ENCODE data around the gene CARS1. TPM values are rescaled to one million over a fixed set of nuclear protein-coding genes. Genes with fewer than 3 reads are reported as not detected.

The CARS1 gene
- polyA plus RNA-seq, 1 of the 3 experiments (the other 2 are of a cell fraction) = 52.1 TPM

GRCh38 chr11:3010521-3011275 lies 46.5 kb downstream of the CARS1 start:
- TF ChIP-seq TCF12 (IDR thresholded peaks at IDR 0.05) (no peak), ELF1 (IDR thresholded peaks at IDR 0.05) (no peak), GATA2 (CRISPR knock-in tag; IDR thresholded peaks at IDR 0.05) (no peak), FOXJ3 (CRISPR knock-in tag; IDR thresholded peaks at IDR 0.05) (no peak), USF1 (IDR thresholded peaks at IDR 0.05; ENCODE audit: borderline replicate concordance, low read depth) (no peak), MXI1 (IDR thresholded peaks at IDR 0.05; ENCODE audit: low read depth, low read length) (no peak), JUND (IDR thresholded peaks at IDR 0.05) (no peak), RAD21 (IDR thresholded peaks at IDR 0.05; ENCODE audit: low read length) (no peak), NRF1 (IDR thresholded peaks at IDR 0.05; ENCODE audit: low read depth, low read length) (no peak), USF2 (IDR thresholded peaks at IDR 0.05; ENCODE audit: borderline replicate concordance, low read depth, low read length) (no peak), FOSL2 (IDR thresholded peaks at IDR 0.05; ENCODE audit: borderline replicate concordance, low read depth) (no peak)
- TF ChIP-seq, protein P1, sequence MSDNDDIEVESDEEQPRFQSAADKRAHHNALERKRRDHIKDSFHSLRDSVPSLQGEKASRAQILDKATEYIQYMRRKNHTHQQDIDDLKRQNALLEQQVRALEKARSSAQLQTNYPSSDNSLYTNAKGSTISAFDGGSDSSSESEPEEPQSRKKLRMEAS (IDR thresholded peaks at IDR 0.05; ENCODE audit: low read depth) = no peak
- TF ChIP-seq, protein P2, sequence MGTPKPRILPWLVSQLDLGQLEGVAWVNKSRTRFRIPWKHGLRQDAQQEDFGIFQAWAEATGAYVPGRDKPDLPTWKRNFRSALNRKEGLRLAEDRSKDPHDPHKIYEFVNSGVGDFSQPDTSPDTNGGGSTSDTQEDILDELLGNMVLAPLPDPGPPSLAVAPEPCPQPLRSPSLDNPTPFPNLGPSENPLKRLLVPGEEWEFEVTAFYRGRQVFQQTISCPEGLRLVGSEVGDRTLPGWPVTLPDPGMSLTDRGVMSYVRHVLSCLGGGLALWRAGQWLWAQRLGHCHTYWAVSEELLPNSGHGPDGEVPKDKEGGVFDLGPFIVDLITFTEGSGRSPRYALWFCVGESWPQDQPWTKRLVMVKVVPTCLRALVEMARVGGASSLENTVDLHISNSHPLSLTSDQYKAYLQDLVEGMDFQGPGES (IDR thresholded peaks at IDR 0.05; ENCODE audit: low read depth, low read length) = no peak
- Histone ChIP-seq H2AFZ (ENCODE audit: low read depth) (no peak overlapping the region), H3K36me3 (replicated peaks in 1 of 2; ENCODE audit: control insufficient read depth in 1 of 2, insufficient read depth in 2 of 2, low read length in 1 of 2) (peaks cover 29 to 64% of the 10 kb centered on the region in 2 experiments), H3K27ac (ENCODE audit: low read depth in 2 of 2, low read length in 1 of 2) (no peak overlapping the region), H4K20me1 (ENCODE audit: insufficient read depth) (no peaks in the 10 kb centered on the region), H3K4me1 (ENCODE audit: control insufficient read depth in 1 of 2, insufficient read depth in 2 of 2, low read depth in 1 of 2, low read length in 1 of 2) (peaks cover 0 to 8% of the 10 kb centered on the region in 2 experiments; a peak in 1 of 4 replicates), H3K9me3 (no peaks in the 10 kb centered on the region), H3K4me2 (no peak overlapping the region), H3K79me2 (ENCODE audit: insufficient read depth) (no peaks in the 10 kb centered on the region), H3K4me3 (ENCODE audit: low read depth in 2 of 2, low read length in 1 of 2) (no peak overlapping the region), H3K9ac (no peak overlapping the region), H3K9me2 (no peaks in the 10 kb centered on the region), H3K27me3 (ENCODE audit: insufficient read depth) (no peaks in the 10 kb centered on the region), H3F3A (replicated peaks; ENCODE audit: insufficient read depth) (no peaks in the 10 kb centered on the region)
- no peak for DNase-seq
- ChIA-PET CTCF (no interaction called here), POLR2A (no interaction called here)
- 88% methylated on average over 11 of the region's 13 CpGs for WGBS (ENCODE audit: low lambda C conversion rate)

- no peak for DNase-seq
- H3K27ac ChIP-seq (ENCODE audit: low read depth in 2 of 2, low read length in 1 of 2) = no peak overlapping the region
- peaks cover 30 to 62% of the 10 kb centered on the region in 2 experiments for H3K36me3 ChIP-seq (replicated peaks in 1 of 2; ENCODE audit: control insufficient read depth in 1 of 2, insufficient read depth in 2 of 2, low read length in 1 of 2)
- no peak overlapping the region for H2AFZ ChIP-seq (ENCODE audit: low read depth)
- H3K9me2 ChIP-seq = no peaks in the 10 kb centered on the region
- 86% methylated on average over 10 of the region's 13 CpGs for WGBS (ENCODE audit: low lambda C conversion rate)
- H3K79me2 ChIP-seq (ENCODE audit: insufficient read depth) = no peaks in the 10 kb centered on the region
- no peak overlapping the region for H3K4me2 ChIP-seq
- H3K9ac ChIP-seq = no peak overlapping the region
- peaks cover 0 to 1% of the 10 kb centered on the region in 2 experiments; a peak in 1 of 4 replicates for H3K4me1 ChIP-seq (ENCODE audit: control insufficient read depth in 1 of 2, insufficient read depth in 2 of 2, low read depth in 1 of 2, low read length in 1 of 2)
- H3K4me3 ChIP-seq (ENCODE audit: low read depth in 2 of 2, low read length in 1 of 2) = no peak overlapping the region
- H3K27me3 ChIP-seq (ENCODE audit: insufficient read depth) = no peaks in the 10 kb centered on the region
- no peaks in the 10 kb centered on the region for H3K9me3 ChIP-seq
- TF ChIP-seq FOXJ3 (CRISPR knock-in tag; IDR thresholded peaks at IDR 0.05) (no peak), TAF1 (IDR thresholded peaks at IDR 0.05; ENCODE audit: borderline replicate concordance, low read depth, low read length) (no peak), GATA2 (CRISPR knock-in tag; IDR thresholded peaks at IDR 0.05) (no peak), RCOR1 (IDR thresholded peaks at IDR 0.05; ENCODE audit: low read length) (no peak), SMC3 (IDR thresholded peaks at IDR 0.05; ENCODE audit: low read depth, low read length) (no peak)
- POLR2A ChIA-PET = no interaction called here
- H3F3A ChIP-seq (replicated peaks; ENCODE audit: insufficient read depth) = no peaks in the 10 kb centered on the region
- no peaks in the 10 kb centered on the region for H4K20me1 ChIP-seq (ENCODE audit: insufficient read depth)
- CTCF ChIA-PET = interaction anchor here (1.4 kb wide), 1 partner anchor 82 kb away, joined by 6 read pairs; no protein-coding TSS in a partner anchor
These were observed 47.2 kb downstream of the CARS1 start for GRCh38 chr11:3010004-3010403.
